NCI-H1694 treated with DMSO at 0.1 percent for 48 hours (cell line): ENCODE data around the gene CPLX1.

Source experiments
- DNase-seq: peaks from one replicate; lab custom pipeline; 2025; lab: John Stamatoyannopoulos, UW

CPLX1 gene

DNA sequence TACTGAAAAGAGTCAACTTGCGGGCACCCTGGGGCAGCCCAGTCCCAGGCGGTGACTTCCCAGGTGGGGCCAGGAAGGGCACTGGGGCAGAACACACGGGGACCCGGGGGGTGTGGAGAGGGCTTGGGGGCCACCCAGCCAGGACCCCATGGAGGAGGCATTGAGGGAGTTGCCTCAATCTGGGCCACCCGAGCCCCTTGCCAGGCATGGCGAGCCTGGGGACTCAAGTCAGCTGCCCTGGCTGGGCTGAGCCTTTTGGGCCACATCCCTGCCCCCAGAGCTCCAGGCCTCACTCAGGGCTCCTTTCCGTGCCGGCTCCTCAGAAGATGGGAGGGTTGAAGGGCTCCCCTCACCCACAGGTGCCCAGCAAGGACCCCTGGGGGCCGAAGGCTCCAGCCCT, 6.6 kb upstream of the CPLX1 start:
- no peak for DNase-seq

DNA sequence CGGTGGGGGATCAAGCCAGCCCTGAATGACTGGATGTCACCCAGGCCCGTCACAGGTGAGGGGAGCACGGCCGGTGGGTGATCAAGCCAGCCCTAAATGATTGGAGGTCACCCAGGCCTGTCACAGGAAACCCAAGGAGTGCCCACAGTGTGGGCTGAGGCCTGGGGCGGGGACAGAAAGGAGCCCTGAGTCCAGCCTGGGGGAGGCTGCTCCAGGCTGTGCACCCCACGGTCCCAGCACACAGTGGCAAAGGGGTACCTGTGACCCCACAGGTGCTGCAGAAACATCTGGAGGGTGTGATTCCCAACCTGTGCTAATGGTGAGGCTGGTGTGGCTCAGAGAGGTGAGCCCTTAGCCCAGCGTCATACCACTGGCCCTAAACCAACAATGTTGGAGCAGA, 6.2 kb upstream of the CPLX1 start:
- no peak for DNase-seq

DNA sequence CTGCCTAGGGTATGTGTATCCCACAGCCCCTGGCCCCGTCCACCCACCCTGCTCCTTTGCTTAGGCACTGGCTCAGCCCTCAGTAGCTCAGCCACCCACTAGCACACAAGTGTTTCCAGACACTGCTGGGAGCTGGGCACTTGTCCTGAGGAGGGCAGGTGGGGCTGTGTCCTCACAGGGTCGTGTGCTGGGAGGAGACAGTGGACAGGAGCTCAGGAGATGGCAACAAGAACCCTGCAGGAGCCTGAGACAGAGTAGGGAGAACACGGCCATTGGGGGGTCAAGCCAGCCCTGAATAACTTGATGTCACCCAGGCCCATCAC, 5.5 kb upstream of the CPLX1 start:
- DNase-seq: no peak

DNA sequence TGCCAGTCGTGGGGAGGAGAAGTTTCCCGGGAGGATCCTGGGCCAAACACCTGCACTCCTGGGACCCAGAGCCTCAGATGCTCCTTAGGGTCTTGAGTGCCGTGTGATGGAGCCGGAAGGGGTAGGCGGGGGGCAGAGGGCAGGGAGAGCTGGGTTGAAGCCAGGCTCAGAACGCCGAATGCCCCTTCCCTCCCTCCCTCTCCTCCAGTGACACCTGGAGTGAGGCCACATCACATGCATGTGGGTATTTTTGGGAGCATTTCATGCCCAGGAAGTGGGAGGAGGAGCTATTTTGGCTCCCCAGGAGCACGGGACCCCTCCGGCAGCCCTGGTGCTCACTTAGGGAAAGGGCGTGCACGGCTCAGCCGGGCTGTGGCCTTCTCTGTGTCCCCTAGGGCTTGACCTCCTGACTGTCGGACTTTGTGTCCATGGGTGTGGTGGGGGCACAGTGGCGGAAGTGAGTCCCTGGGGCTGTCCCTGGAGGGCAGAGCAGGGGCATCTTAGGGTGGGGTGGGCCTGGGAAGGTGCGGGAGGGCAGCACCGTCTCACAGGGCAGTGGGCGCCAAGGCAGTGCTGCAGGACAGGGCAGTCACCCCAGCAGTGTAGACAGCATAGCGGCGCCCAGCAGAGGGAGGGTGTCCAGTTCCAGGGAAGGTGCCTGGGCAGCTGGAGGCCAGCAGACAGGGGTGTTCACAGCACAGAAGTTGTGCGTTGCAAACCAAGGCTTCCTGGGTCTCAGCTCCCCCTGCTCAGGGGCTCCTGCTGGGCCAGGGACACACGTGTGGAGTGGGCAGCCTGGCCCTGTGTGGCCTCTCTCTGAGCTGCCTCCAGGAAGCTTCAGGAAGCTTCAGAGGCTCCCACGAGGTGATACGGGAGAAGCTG, 4.9 kb upstream of the CPLX1 start:
- DNase-seq: no peak

DNA sequence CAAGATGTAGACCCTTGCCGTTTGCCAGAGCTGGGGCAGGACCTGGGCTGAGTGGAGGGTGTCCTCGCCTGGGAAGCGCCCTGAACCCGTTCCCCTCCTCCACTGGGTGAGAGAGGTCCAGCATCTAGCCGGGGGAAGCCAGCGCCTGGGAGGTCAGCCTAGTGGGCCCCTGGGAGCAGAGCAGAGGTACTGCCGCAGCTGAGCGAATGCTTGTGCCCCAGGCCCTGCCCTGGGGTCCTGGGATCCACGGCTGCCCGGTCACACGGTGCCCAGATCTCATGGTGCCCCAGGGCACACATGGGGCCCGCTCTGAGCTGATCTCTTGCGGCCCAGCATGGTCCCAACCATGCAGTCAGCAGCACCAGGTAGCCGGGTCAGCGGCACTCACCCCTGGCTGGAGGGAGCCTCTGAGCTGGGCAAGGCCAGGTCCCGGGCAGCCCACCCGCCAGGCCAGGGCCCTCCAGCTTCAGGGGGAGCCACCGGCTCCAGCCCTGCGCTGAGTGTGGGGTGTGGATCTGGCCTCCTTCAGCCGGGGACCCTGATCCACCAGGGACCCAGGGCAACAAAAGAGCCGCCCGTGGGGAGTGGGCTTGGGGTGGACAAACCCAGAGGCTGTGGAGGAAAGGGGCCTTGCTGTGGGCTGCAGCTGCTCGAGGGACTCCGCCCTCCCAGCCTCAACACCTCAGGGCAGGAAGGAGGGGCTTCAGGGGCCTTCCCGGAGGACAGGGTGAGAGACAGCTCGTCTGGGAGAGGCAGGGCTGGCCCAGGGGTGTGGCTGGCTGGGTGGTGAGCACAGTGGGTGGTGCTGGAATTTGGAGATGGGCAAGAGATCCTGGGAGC, 4.1 kb upstream of the CPLX1 start:
- no peak for DNase-seq

DNA sequence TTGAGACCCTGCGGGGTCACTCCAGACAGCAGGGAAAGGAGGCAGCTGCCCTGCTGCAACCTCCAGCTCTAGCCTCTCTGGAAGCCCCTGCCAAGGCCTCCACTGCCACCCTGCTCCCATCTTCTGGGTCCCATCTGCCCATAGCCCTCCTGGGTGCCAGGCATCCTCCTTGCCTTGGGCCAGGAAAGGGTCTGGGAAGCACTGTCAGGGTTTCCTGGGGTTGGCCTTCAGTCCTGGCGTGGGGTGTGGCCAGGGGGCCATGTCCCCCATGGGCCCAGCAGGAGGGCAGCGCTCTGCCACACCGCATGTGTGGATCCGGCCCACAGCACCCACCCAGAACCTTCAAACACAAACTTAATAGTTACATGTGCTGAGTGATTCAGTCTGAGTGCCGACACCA, 3.4 kb upstream of the CPLX1 start:
- no peak for DNase-seq

DNA sequence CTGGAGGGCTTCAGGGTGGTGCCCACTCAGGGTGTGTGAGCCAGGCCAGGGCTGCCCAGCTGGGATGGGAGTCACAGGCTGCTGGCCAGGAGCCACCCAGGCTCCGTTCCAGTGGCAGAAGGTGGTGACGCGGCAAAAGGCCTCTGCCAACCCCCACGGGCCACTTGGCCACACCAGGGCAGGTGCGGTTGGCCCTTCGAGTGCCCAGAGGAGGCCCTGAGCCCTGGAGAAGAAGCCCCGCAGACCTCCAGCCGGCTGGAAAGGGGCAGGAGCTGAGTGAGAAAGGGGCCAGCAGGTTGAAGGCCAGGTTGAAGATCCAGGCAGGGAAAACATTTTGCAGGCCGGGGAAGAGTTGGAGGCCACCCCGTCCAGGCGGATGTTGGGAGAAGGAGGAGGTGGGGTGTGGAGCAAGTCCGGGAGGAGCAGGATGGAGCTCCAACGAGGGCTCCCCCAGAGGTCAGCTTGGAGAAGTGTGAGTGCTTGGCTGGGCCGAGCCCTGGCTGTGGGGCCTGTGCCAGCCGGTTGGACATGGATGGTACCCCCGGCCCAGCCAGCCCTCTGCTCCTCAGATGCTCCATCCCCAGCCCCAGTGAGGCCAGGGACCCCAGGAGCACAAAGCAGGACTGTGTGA, 2.8 kb upstream of the CPLX1 start:
- no peak for DNase-seq

DNA sequence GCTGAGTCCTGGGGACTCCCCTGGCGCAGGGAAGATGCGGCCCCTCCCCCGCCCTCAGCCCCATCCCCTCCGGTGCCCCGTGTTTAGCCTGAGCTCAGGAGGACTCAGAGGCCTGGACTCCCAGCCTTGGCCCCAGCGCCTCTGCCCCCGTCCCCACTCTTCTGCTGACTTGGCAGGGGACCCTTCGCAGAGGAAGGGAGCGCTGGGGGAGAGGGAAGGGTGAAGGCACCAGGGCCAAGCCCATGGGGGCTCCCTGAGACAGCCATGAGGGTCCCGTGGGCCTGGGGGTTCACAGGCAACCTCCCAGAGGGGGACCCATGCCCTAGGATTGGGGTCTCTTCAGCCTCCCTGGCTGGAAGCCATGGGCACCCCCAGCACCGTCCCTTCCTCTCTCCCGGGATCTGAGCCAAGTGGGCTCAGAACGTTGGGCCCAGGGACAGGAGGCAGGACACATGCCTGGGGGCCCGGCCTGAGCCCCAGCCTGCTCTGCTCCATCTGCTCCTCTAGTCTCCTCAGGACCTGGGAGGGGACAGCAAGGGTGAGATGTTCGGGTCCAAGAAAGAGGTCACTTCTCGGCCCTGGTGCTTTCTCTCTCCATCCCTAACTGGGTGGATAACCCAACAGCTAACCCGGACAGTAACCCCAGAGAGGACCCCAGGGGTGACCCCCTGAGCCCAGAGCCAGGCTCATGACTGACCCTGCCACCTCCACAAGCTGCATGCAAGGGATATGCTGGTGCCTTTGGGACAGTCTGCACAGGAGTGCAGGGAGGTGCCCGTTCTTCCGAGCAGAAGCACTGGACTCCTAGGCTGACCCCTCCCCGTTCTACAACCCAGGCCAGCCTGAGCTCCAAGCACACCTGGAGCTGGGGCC, 1.5 kb upstream of the CPLX1 start:
- no peak for DNase-seq

DNA sequence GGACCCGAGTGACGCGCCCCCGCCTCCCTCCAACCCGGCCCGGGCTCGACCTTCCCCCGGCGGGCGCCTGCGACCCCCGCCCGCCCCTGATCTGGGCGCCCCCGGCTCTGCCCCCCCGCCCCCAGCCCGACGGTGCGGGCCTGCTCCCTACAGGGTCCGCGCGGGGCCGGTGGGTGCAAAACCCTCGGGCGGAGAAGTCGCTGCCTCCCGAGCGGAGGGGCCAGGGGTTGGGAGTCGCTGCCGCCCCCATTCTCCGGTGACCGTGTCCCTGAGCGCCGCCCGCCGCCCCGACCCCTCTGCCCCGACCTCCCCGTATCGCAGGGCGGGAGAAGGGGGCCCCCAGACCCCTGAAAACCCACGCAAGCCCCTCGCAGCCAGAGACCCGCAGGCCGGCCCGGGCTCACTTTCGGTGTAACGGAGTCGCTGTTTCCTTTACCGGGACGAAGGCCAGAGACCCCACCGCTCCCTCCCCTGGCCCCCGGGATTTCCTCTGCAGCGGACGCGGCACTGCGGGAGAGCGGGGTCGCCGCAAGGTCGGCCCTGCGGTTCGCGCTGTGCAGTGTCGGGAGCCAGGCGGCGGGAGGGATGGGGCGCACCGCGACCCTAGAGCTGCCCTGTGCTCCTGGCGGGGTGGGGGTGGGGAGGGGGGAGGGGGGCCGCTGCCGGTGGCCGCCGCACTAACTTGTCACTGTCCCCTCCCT, 729 bp upstream of the CPLX1 start:
- DNase-seq: no peak

DNA sequence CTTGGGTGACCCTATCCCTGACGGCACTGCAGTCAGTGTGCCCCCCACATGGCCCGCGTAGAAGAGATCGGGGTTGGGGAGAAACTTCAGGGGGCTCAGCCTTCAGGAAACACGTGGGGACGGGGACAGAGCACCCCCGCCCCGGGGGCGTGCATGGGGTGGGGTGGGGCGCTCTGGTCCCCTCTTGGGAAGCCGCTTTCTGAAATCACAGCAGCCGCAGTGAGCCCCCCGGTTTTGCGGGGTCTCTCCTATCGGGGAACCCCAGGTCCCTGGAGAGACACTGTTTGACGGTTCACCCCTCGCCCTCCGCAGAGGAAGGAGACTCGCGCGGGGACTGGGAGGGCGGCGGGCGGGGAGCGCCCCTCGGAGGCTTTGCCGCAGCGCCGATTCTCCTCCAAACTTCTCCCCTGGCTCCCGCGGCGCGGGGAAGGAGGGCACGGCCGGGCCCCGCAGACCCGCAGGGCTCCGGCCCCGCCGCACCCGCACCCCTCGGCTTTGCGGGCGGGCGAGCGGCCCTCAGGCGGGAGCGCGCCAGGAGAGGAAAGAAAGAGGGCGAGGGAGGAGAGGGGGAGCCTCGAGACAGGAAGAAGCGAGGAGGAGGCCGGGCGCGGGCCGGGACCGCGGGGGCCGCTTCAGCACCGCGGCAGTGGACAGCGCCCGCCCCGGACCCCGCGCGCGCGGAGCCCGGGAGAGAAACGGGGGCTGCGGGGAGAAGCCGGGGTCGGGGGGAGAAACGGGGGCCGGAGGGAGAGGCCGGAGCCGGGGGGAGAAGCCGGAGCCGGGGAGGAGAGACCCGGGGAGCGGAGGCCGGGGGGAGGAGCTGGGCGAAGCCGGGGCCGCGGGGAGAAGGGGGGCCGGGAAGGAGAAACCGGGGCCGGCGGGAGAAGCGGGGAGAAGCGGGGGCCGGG, 612 bp downstream of the CPLX1 start:
- DNase-seq: no peak

DNA sequence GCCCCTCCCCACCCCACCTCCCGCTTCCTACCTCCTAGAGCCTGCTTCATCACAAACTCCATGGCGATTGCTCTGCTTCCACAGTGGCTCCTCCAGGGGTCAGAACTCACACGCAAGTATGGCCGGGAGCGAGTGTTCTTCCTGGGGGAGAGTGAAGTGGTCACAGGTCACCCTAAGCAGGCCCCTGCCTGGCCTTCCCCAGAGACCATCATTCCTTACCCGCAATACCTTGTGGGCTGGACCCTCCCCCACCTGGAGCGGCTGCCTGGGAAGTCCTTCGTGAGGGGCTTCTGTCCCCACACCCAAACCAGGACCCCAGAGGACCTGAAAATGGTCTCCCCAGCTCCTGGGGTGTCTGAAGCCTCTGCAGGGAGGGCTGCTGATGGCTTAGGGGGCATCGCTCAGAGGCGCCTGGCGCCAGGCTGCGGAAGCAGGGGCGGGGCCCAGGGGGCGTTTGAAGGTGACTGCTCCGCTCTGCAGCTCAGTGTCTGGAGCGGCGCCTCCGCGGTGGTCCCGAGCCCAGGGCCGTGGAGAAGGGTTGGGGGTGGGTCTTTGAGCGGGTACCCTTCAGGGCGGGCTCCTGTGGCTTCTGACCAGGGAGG, 1.4 kb downstream of the CPLX1 start:
- no peak for DNase-seq

DNA sequence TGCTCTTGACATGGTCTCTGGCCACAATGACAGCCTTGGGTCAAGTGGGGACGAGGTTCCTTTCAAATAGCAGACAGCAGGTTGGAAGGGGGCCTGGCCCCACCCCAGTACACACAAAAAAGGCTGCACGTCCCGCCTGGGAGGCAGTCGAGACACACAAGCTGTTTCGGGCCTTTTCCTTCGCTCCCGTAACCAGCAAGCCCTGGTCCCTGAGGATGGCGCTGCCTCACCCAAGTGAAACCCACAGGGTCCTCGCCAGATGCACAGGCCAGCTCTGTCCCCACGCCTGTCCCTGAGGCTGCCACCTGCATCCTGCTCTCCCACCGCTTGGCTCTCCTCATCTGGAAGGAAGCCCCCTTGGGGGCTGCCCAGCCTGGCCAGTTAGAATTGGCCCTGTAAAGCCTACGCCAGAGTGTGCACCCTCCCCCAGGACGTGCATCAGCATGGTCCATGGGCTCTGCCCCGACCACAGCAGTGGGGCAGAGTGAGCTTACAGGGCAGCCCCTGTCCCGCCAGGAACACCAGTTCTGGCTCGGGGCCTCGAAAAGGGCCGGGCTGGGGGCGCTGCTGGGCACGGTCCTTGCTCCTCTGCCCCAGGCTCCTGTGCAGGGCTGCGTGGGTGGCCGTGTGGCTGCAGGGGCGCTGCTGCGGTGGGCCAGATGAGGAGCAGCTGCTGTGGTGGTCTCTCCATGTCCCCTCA, 2.0 kb downstream of the CPLX1 start:
- no peak for DNase-seq

DNA sequence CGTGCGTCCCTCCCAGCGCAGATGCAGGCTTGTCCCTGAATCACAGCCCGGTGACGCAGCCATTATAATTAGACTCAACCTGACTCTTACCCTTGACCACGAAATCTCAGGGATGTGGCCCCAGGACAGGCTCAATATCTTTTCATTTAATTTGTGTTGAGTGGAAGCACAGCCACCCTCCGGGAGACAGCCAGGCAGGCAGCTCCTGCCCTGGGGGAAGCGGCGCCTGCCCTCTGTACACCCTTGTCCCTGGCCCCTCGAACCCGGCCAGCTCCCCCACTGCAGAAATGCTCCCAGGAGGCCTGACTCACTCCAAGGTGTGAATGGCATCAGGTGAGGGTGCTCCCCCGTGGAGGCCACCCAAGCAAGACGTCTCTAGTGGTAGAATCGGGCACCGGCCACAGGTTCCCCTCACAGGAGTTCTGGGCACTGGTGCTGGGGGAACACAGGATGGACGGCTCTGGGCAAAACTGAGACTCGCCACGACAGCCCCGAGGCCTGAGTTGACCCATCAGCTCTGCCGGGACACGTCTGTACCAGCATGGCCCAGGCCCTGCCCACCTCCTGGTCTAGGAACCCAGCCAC, 2.7 kb downstream of the CPLX1 start:
- DNase-seq: no peak

DNA sequence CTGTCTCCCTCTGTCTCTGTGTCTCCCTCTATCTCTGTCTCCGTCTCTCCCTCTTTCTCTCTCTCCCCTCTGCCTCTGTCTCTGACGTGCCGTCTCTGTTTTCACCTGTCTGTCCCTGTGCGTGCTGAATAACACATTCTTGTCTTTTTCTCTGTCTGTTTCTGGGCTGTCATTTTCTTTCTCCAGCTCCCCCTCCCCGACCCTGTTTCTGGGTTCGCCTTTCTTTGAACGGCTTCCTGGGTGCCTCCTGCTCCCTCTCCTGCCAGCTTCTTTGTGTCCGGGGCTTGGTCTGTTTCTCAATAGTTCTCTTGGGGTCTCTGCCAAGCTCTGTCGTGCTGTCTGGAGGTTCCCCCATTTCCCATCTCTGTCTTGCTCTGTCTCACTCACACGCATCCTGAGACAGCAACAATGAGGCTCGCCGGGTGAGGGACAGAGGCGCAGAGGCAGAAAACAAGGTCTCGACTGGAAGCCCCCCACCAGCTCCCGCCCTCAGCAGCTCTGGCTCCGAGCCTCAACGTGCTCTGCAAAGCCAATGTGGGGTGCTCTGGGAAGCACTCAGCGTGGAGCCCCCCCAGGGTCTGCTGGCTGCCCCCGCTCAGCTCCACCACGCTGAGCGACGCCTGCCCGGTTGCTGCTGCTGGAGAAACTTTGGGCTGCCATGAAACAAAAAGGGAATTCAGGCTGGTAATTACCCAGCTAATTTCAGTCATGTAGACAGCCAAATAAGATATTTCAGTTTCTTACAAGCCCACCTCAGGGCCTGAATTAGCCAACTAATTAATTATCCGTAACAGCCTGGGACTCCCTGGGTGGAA, 3.4 kb downstream of the CPLX1 start:
- no peak for DNase-seq

DNA sequence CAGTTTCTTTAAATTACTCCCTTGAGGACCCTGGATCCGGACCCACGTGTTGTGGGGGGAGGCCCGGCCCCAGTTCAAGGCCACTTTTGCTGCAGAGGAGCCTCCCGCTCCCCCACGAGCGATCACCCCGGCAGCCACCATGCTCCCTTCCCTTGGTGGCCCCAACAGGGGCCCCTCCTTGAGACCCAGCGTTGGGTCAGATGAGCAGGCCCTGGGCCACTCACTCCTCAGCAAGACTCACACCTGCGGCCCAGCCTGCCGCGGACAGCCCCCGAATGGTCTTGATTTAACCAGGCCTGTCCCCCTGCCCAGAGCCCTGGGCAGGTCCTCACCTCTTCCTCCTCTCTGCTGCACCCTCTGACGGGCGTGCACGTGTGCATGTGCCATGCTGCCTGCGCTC, 4.3 kb downstream of the CPLX1 start:
- DNase-seq: no peak

DNA sequence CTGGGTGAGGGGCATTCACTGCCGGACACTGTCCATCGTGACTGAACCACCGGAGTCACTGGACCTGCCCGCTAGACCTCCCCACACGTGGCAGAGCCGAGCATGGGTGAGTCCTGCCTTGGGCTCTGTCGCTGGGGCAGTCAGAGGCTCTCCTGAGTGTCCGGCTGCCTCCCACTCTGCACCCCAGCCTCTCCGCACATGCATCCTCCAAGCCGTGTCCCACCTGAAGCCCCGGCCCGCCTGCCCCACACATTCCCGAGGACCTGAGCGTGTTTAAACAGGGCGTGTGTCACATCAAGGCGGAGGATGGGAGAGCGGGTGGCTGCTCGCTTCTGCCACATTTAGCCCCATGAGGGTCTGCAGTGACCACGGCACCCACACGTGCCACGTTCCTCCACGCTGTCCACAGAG, 4.7 kb downstream of the CPLX1 start:
- DNase-seq: no peak

DNA sequence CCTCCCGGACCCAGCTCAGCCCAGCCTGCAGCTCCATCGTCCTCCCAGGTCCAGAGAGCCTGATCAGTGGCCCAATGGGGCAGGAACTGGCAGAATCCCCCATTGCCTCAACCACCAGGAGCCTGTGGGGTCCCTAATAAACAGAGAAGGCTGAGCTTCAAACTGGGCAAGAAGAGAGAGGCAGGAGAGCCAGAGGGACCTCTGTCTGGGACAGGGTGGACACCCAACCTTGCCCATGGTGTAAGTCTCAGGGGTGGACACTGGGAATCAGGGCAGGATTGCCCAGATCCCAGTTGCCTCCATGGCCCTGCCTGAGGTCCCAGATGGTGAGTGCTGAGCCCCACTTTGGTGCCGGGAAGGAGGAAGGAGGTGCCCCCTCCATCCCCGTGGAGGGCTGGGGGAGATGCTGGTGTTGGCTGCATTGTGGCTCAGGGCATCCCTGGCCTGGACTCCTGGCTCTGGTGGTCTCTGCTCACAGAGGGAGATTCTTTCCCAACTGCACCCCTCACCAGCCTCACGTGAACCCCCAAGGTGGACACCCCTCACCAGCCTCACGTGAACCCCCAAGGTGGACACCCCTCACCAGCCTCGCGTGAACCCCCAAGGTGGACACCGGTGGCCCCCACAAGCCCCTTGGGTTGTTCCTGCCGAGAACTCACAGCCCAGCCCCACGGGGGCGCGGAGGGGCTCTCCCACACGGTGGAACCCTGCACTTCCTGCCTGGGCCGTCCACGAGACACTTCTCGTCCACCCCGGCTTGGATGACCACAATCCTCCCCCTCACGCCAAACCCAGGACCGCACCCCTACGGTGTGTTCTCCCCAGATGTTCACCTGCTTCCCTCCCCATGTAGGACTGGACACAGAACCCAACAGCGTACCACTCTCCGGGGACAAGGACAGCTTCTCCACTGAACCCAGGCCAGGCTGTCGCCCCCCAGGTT, 5.4 kb downstream of the CPLX1 start:
- DNase-seq: no peak
